ENCODE results near the gene SYPL1. TPM values are rescaled to one million over a fixed set of nuclear protein-coding genes. Genes with fewer than 3 reads are reported as not detected.

Gene SYPL1
- total and polyA plus RNA-seq, 9 of the 15 experiments (the other 6 are each of a cell fraction or from before 2014, with no cell fraction given), result 23.8 to 214 (median 70.2) TPM

DNA sequence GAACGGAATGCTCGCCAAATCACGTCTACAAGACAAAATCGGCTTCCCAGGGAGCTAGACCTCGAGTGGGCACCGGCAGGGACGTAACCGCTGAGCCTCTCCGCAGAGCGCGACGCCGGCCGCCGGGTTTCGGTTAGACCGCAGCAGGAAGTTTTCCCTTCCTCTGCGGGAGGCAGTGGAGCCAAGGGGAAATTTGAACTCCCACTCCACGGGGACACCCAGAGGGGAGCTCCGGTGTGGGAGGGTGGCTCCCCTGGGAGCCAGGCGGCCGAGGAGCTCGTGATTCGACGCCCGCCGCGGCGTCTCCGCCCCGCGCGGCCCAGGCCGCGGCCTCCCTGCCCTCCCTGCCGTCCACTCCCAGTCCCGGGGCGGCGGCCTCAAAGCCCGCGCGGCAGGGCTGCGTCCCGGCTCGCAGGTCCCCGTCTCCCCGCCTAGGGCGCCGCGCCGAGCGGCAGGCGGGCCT lies 426 bp downstream of the SYPL1 start (continued):
- peak; percentile 75; the same call in 1 of the 2 replicates for TF ChIP-seq MTA3 (IDR thresholded peaks at IDR 0.05; ENCODE audit: borderline replicate concordance)
- TF ChIP-seq PURB (CRISPR knock-in tag; IDR thresholded peaks at IDR 0.05; ENCODE audit: low read depth), result no peak
- TF ChIP-seq, protein P1, sequence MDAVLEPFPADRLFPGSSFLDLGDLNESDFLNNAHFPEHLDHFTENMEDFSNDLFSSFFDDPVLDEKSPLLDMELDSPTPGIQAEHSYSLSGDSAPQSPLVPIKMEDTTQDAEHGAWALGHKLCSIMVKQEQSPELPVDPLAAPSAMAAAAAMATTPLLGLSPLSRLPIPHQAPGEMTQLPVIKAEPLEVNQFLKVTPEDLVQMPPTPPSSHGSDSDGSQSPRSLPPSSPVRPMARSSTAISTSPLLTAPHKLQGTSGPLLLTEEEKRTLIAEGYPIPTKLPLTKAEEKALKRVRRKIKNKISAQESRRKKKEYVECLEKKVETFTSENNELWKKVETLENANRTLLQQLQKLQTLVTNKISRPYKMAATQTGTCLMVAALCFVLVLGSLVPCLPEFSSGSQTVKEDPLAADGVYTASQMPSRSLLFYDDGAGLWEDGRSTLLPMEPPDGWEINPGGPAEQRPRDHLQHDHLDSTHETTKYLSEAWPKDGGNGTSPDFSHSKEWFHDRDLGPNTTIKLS (IDR thresholded peaks at IDR 0.05; ENCODE audit: borderline replicate concordance, low read depth), result peak; percentile 67
- TF ChIP-seq FOXM1 (IDR thresholded peaks at IDR 0.05; ENCODE audit: low read depth), result 0 out of 2 replicates have a peak, but pooled peaks have one; percentile 16
- TF ChIP-seq FOXM1 (CRISPR knock-in tag; IDR thresholded peaks at IDR 0.05; ENCODE audit: low read depth), result no peak
- no peak for TF ChIP-seq ZNF184 (CRISPR knock-in tag; IDR thresholded peaks at IDR 0.05)
- TF ChIP-seq, protein P2, sequence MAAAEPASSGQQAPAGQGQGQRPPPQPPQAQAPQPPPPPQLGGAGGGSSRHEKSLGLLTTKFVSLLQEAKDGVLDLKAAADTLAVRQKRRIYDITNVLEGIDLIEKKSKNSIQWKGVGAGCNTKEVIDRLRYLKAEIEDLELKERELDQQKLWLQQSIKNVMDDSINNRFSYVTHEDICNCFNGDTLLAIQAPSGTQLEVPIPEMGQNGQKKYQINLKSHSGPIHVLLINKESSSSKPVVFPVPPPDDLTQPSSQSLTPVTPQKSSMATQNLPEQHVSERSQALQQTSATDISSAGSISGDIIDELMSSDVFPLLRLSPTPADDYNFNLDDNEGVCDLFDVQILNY (CRISPR knock-in tag; IDR thresholded peaks at IDR 0.05), result no peak
- peak; percentile 5; the same call in 1 of the 2 replicates for TF ChIP-seq MYC (IDR thresholded peaks at IDR 0.05; ENCODE audit: low read depth, low read length)
- no peak for TF ChIP-seq MYC (CRISPR knock-in tag; IDR thresholded peaks at IDR 0.05; ENCODE audit: borderline replicate concordance, low read depth)
- TF ChIP-seq SIN3B (IDR thresholded peaks at IDR 0.05; ENCODE audit: low read depth), result peak; percentile 72
- TF ChIP-seq ZNF695 (CRISPR knock-in tag; IDR thresholded peaks at IDR 0.05), result peak; percentile 44; the same call in 1 of the 2 replicates
- no peak for TF ChIP-seq ETV6 (IDR thresholded peaks at IDR 0.05; ENCODE audit: borderline replicate concordance in 1 of 2, low read depth in 2 of 2, low read length in 1 of 2)
- no peak for TF ChIP-seq ETV6 (CRISPR knock-in tag; IDR thresholded peaks at IDR 0.05; ENCODE audit: borderline replicate concordance)
- peak; percentile 81; the same call in 1 of the 2 replicates for TF ChIP-seq BRD4 (IDR thresholded peaks at IDR 0.05)
- TF ChIP-seq, protein P3, sequence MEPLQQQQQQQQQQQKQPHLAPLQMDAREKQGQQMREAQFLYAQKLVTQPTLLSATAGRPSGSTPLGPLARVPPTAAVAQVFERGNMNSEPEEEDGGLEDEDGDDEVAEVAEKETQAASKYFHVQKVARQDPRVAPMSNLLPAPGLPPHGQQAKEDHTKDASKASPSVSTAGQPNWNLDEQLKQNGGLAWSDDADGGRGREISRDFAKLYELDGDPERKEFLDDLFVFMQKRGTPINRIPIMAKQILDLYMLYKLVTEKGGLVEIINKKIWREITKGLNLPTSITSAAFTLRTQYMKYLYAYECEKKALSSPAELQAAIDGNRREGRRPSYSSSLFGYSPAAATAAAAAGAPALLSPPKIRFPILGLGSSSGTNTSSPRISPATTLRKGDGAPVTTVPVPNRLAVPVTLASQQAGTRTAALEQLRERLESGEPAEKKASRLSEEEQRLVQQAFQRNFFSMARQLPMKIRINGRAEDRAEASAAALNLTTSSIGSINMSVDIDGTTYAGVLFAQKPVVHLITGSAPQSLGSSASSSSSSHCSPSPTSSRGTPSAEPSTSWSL (CRISPR knock-in tag; IDR thresholded peaks at IDR 0.05; ENCODE audit: borderline replicate concordance), result 0 out of 2 replicates have a peak, but pooled peaks have one; percentile 86
- TF ChIP-seq XRCC5 (IDR thresholded peaks at IDR 0.05; ENCODE audit: low read depth, low read length), result no peak
- TF ChIP-seq IRF2 (CRISPR knock-in tag; IDR thresholded peaks at IDR 0.05), result 0 out of 2 replicates have a peak, but pooled peaks have one; percentile 74
- peak; percentile 67 for TF ChIP-seq FIP1L1 (IDR thresholded peaks at IDR 0.05; ENCODE audit: low read depth, low read length, poor library complexity, severe bottlenecking)
- no peak for TF ChIP-seq ZNF174 (CRISPR knock-in tag; IDR thresholded peaks at IDR 0.05)
- TF ChIP-seq GABPB2 (CRISPR knock-in tag; conservative IDR thresholded peaks at IDR 0.05), result no peak
- TF ChIP-seq ESRRA (IDR thresholded peaks at IDR 0.05; ENCODE audit: borderline replicate concordance, low read depth), result peak; percentile 79; the same call in 1 of the 2 replicates
- no peak for TF ChIP-seq JUNB (CRISPR knock-in tag; conservative IDR thresholded peaks at IDR 0.05)
- no peak for TF ChIP-seq FOXA1 (IDR thresholded peaks at IDR 0.05; ENCODE audit: borderline replicate concordance)
- TF ChIP-seq SPI1 (IDR thresholded peaks at IDR 0.05; ENCODE audit: borderline replicate concordance, low read depth, low read length), result no peak
- 0 out of 2 replicates have a peak, but pooled peaks have one; percentile 12 for TF ChIP-seq TCF3 (CRISPR knock-in tag; IDR thresholded peaks at IDR 0.05)
- no peak for TF ChIP-seq RFX7 (CRISPR knock-in tag; IDR thresholded peaks at IDR 0.05)
- peak in 1 of 2 experiments; percentile 91; a peak in 2 of 4 replicates for TF ChIP-seq TEAD1 (CRISPR knock-in tag; IDR thresholded peaks at IDR 0.05)

Measured in K562 (cell line).